ENCODE results near the gene CLN6. TPM values are rescaled to one million over a fixed set of nuclear protein-coding genes. Genes with fewer than 3 reads are reported as not detected.

The CLN6 gene
- total RNA-seq, 1 donor from 2014 or later: 19.0 TPM

GRCh38 chr15:68218847-68219798, 10.4 kb downstream of the CLN6 start:
- peaks cover 44% of the 10 kb centered on the region for H4K20me1 ChIP-seq (ENCODE audit: insufficient read depth, low read length)
- H3K9me3 Mint-ChIP-seq (ENCODE audit: unreplicated experiment): no peaks in the 10 kb centered on the region
- H3K4me1 Mint-ChIP-seq (ENCODE audit: low read depth, unreplicated experiment): no peaks in the 10 kb centered on the region
- no peaks in the 10 kb centered on the region for H3K27me3 Mint-ChIP-seq (ENCODE audit: low read depth, unreplicated experiment)
- no peak overlapping the region for H3K4me2 ChIP-seq (ENCODE audit: low read length)
- no peak overlapping the region for H3K4me3 Mint-ChIP-seq (ENCODE audit: unreplicated experiment)
- TF ChIP-seq CTCF (IDR thresholded peaks at IDR 0.05; ENCODE audit: insufficient read depth, low read depth, low read length): no peak
- TF ChIP-seq EZH2 (IDR thresholded peaks at IDR 0.05; ENCODE audit: insufficient read depth, low read length): no peak
- H3K9ac ChIP-seq (ENCODE audit: low read length): no peak overlapping the region
- peaks cover 18% of the 10 kb centered on the region for H3K36me3 Mint-ChIP-seq (ENCODE audit: low read depth, unreplicated experiment)
- H3K36me3 ChIP-seq (ENCODE audit: insufficient read depth, low read length): peaks cover 2% of the 10 kb centered on the region
- no peak overlapping the region for H3K27ac ChIP-seq (ENCODE audit: low read depth, low read length)
- H3K4me1 ChIP-seq (ENCODE audit: insufficient read depth, low read length): no peaks in the 10 kb centered on the region
- H3K79me2 ChIP-seq (ENCODE audit: insufficient read depth, low read length): peaks cover 46% of the 10 kb centered on the region
- H3K4me3 ChIP-seq (ENCODE audit: insufficient read depth, low read depth, low read length): no peak overlapping the region
- no peak overlapping the region for H3K27ac Mint-ChIP-seq (ENCODE audit: unreplicated experiment)
- H3K27me3 ChIP-seq (ENCODE audit: insufficient read depth, low read length): no peaks in the 10 kb centered on the region
- no peak overlapping the region for H2AFZ ChIP-seq (ENCODE audit: low read depth, low read length)
- H3K9me3 ChIP-seq (ENCODE audit: insufficient read depth, low read depth, low read length): no peaks in the 10 kb centered on the region
- no peak for DNase-seq (ENCODE audit: low read depth)
- no peak for FAIRE-seq

GRCh38 chr15:68218331-68218730, 11.2 kb downstream of the CLN6 start:
- H3K79me2 ChIP-seq (ENCODE audit: insufficient read depth, low read length): peaks cover 39% of the 10 kb centered on the region
- H3K27me3 ChIP-seq (ENCODE audit: insufficient read depth, low read length): no peaks in the 10 kb centered on the region
- H4K20me1 ChIP-seq (ENCODE audit: insufficient read depth, low read length): peaks cover 40% of the 10 kb centered on the region
- Mint-ChIP-seq H3K27ac (ENCODE audit: unreplicated experiment) (no peak overlapping the region), H3K4me1 (ENCODE audit: low read depth, unreplicated experiment) (no peaks in the 10 kb centered on the region), H3K36me3 (ENCODE audit: low read depth, unreplicated experiment) (peaks cover 18% of the 10 kb centered on the region), H3K27me3 (ENCODE audit: low read depth, unreplicated experiment) (no peaks in the 10 kb centered on the region), H3K9me3 (ENCODE audit: unreplicated experiment) (no peaks in the 10 kb centered on the region), H3K4me3 (ENCODE audit: unreplicated experiment) (no peak overlapping the region)
- H3K27ac ChIP-seq (ENCODE audit: low read depth, low read length): no peak overlapping the region
- peaks cover 2% of the 10 kb centered on the region for H3K36me3 ChIP-seq (ENCODE audit: insufficient read depth, low read length)
- FAIRE-seq (no peak), DNase-seq (ENCODE audit: low read depth) (no peak)
- no peak overlapping the region for H3K4me3 ChIP-seq (ENCODE audit: insufficient read depth, low read depth, low read length)
- H3K9me3 ChIP-seq (ENCODE audit: insufficient read depth, low read depth, low read length): no peaks in the 10 kb centered on the region
- TF ChIP-seq CTCF (IDR thresholded peaks at IDR 0.05; ENCODE audit: insufficient read depth, low read depth, low read length): no peak
- no peak for TF ChIP-seq EZH2 (IDR thresholded peaks at IDR 0.05; ENCODE audit: insufficient read depth, low read length)
- no peak overlapping the region for H2AFZ ChIP-seq (ENCODE audit: low read depth, low read length)
- H3K9ac ChIP-seq (ENCODE audit: low read length): no peak overlapping the region
- no peaks in the 10 kb centered on the region for H3K4me1 ChIP-seq (ENCODE audit: insufficient read depth, low read length)
- H3K4me2 ChIP-seq (ENCODE audit: low read length): no peak overlapping the region

- Histone ChIP-seq H3K36me3 (ENCODE audit: insufficient read depth, low read length) (peaks cover 2% of the 10 kb centered on the region), H2AFZ (ENCODE audit: low read depth, low read length) (no peak overlapping the region), H3K9me3 (ENCODE audit: insufficient read depth, low read depth, low read length) (no peaks in the 10 kb centered on the region), H3K9ac (ENCODE audit: low read length) (no peak overlapping the region), H3K4me1 (ENCODE audit: insufficient read depth, low read length) (no peaks in the 10 kb centered on the region), H3K79me2 (ENCODE audit: insufficient read depth, low read length) (peaks cover 35% of the 10 kb centered on the region), H3K4me2 (ENCODE audit: low read length) (no peak overlapping the region), H4K20me1 (ENCODE audit: insufficient read depth, low read length) (peaks cover 36% of the 10 kb centered on the region), H3K27me3 (ENCODE audit: insufficient read depth, low read length) (no peaks in the 10 kb centered on the region), H3K4me3 (ENCODE audit: insufficient read depth, low read depth, low read length) (no peak overlapping the region), H3K27ac (ENCODE audit: low read depth, low read length) (no peak overlapping the region)
- FAIRE-seq (no peak), DNase-seq (ENCODE audit: low read depth) (no peak)
- H3K27me3 Mint-ChIP-seq (ENCODE audit: low read depth, unreplicated experiment): no peaks in the 10 kb centered on the region
- H3K36me3 Mint-ChIP-seq (ENCODE audit: low read depth, unreplicated experiment): peaks cover 15% of the 10 kb centered on the region
- H3K4me3 Mint-ChIP-seq (ENCODE audit: unreplicated experiment): no peak overlapping the region
- TF ChIP-seq EZH2 (IDR thresholded peaks at IDR 0.05; ENCODE audit: insufficient read depth, low read length) (no peak), CTCF (IDR thresholded peaks at IDR 0.05; ENCODE audit: insufficient read depth, low read depth, low read length) (no peak)
- no peaks in the 10 kb centered on the region for H3K4me1 Mint-ChIP-seq (ENCODE audit: low read depth, unreplicated experiment)
- no peaks in the 10 kb centered on the region for H3K9me3 Mint-ChIP-seq (ENCODE audit: unreplicated experiment)
- H3K27ac Mint-ChIP-seq (ENCODE audit: unreplicated experiment): no peak overlapping the region
Measured at GRCh38 chr15:68217341-68217740, 12.2 kb downstream of the CLN6 start.
